ENCODE measurements around the gene GNPTG. TPM values are rescaled to one million over a fixed set of nuclear protein-coding genes. Genes with fewer than 3 reads are reported as not detected.

Gene GNPTG
- total RNA-seq, 4 donors from 2014 or later = 53.7 to 84.0 (median 69.5) TPM

DNA sequence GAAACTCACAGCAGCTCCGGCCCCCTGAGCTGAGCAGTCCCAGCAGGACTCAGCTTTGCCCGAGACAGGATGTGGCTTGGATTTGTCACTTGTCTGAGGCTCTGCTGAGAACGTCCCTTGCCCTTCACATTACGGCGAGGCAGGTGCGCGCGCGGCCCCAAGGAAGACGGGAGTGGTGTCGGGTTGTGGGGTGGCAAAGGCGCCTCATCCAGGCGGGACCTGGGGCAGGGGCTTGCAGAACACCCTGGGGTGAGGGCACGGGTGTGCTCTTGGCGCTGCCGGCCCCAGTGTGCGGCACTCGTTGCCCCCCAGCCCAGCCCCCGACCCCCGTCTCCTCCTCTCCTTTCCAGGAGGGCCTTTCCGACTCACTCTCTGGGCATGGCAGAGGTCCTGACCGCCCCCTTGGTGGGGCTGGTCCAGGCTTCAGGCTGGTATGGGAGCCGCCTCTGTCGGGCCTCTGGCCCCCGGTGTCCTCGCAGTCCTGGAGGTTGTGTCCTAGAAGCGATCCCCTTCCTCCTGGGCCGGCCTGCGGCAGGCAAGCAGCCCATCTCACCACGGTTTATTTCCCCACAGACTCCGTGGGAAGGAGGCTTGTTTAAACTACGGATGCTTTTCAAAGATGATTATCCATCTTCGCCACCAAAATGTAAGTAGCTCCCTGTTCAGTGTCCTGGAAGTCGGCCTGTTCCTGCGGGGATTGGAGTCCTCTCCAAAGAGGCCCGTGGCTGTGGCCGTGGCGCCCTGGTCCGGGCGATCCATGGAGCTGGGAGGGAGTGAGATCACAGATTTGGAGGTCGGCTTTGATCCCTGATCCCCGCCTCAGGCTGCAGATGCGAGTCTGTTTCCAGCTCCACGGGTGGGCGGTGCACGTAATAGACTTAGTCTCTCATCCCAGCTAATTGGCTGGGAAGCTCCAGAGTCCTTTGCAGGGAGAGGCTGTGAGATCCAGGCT, 36.4 kb upstream of the GNPTG start:
- Histone ChIP-seq H3K27ac (no peak overlapping the region), H3K27me3 (no peaks in the 10 kb centered on the region), H3K9me3 (no peaks in the 10 kb centered on the region), H3K4me3 (no peak overlapping the region), H3K4me1 (peaks cover 32% of the 10 kb centered on the region), H3K36me3 (peaks cover 68% of the 10 kb centered on the region)
- WGBS = 64% methylated on average over 5 of the region's 46 CpGs
- TF ChIP-seq, protein P1, sequence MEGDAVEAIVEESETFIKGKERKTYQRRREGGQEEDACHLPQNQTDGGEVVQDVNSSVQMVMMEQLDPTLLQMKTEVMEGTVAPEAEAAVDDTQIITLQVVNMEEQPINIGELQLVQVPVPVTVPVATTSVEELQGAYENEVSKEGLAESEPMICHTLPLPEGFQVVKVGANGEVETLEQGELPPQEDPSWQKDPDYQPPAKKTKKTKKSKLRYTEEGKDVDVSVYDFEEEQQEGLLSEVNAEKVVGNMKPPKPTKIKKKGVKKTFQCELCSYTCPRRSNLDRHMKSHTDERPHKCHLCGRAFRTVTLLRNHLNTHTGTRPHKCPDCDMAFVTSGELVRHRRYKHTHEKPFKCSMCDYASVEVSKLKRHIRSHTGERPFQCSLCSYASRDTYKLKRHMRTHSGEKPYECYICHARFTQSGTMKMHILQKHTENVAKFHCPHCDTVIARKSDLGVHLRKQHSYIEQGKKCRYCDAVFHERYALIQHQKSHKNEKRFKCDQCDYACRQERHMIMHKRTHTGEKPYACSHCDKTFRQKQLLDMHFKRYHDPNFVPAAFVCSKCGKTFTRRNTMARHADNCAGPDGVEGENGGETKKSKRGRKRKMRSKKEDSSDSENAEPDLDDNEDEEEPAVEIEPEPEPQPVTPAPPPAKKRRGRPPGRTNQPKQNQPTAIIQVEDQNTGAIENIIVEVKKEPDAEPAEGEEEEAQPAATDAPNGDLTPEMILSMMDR (IDR thresholded peaks at IDR 0.05) = no peak
- no peak for TF ChIP-seq POLR2A (IDR thresholded peaks at IDR 0.05)
- TF ChIP-seq POLR2AphosphoS5 (IDR thresholded peaks at IDR 0.05) = no peak
- TF ChIP-seq EP300 (IDR thresholded peaks at IDR 0.05) = no peak
- no peak for DNase-seq (ENCODE audit: low spot score in 2 of 2)

DNA sequence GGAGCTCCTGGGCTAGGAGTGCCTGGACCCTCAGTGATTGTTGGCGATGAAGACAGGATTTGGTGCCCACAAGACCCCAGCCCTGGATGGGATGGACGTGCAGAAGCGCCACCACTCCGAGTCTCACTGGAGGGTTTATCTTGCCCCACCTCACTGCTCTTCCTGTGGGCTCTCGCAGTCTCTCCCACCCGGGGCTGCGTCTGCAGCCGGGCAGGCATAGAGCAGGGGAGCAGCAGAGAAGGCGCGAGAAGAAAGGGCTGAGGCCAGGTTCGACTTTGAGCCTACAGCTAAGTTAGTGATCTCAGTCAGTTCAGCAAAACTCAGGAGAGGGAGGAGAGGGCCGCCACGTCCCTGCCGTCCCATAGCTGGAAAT, 35.7 kb upstream of the GNPTG start:
- no peak for DNase-seq (ENCODE audit: low spot score in 2 of 2)
- Histone ChIP-seq H3K4me3 (no peak overlapping the region), H3K27ac (no peak overlapping the region), H3K36me3 (peaks cover 74% of the 10 kb centered on the region), H3K9me3 (no peaks in the 10 kb centered on the region), H3K27me3 (no peaks in the 10 kb centered on the region), H3K4me1 (peaks cover 28% of the 10 kb centered on the region)
- no peak for TF ChIP-seq EP300 (IDR thresholded peaks at IDR 0.05)
- WGBS = 96% methylated on average over 14 of the region's 14 CpGs

DNA sequence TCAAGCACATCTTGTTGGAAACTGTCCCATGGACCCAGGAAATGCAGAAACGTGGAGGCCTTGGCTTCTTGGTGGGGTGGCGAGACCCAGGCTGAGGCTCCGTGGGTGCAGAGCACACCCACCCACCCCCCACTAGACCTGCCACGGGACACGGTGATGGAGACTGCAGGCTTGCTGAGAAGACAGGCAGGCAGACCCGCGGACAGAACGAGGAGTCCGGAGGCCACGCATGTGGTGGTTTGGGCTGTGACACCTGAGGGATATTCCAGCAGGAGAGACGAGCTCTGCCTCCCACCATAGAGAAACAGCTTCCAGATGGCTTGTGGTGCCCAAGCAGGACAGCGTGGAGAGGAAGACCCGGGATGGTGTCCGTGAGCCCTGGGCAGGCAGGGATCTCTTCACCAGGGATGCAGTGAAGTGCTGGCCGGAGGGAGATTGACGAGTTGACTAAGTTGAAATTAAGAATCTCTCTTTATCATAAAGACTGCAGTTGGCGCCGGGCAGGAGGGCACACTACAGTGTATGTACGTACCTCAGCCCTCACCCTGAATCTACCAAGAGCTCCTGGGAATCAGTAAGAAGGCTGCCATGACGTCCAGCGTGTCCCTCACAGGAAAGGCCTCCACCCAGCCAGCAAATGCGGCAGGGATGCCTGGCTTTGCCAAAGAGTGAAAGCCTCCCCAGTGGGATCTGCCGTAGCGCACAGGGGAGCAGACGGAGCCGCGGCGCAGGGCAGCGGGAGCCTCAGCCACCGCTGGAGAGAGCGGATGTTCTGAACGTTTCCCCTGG, 34.1 kb upstream of the GNPTG start:
- WGBS = 89% methylated on average over 22 of the region's 32 CpGs
- Histone ChIP-seq H3K4me1 (peaks cover 12% of the 10 kb centered on the region), H3K27me3 (no peaks in the 10 kb centered on the region), H3K9me3 (no peaks in the 10 kb centered on the region), H3K36me3 (peaks cover 89% of the 10 kb centered on the region), H3K27ac (no peak overlapping the region), H3K4me3 (no peak overlapping the region)
- TF ChIP-seq POLR2AphosphoS5 (IDR thresholded peaks at IDR 0.05) = no peak
- DNase-seq (ENCODE audit: low spot score in 2 of 2) = no peak

DNA sequence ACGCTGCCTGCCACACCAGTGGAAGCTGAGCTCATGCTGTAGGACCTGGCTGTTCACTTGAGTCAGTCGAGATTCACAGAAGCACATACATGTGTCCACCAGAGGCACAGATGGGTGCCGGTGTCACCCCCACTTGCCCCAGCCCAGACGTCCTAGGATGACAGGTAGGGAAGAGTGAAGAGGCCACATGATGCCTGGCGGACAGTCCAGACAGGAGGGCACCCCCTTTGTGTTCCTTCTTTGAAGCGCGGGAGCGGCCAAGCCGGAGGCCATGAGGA, 33.5 kb upstream of the GNPTG start:
- 77% methylated on average over 8 of the region's 9 CpGs for WGBS
- H3K27me3 ChIP-seq = no peaks in the 10 kb centered on the region
- H3K9me3 ChIP-seq = no peaks in the 10 kb centered on the region
- TF ChIP-seq POLR2AphosphoS5 (IDR thresholded peaks at IDR 0.05) = no peak
- TF ChIP-seq POLR2A (IDR thresholded peaks at IDR 0.05) = no peak
- TF ChIP-seq EP300 (IDR thresholded peaks at IDR 0.05) = no peak
- TF ChIP-seq, protein P1 (IDR thresholded peaks at IDR 0.05) = no peak
- peaks cover 94% of the 10 kb centered on the region for H3K36me3 ChIP-seq
- no peak overlapping the region for H3K4me3 ChIP-seq
- H3K4me1 ChIP-seq = peaks cover 7% of the 10 kb centered on the region
- no peak for DNase-seq (ENCODE audit: low spot score in 2 of 2)
- no peak overlapping the region for H3K27ac ChIP-seq

DNA sequence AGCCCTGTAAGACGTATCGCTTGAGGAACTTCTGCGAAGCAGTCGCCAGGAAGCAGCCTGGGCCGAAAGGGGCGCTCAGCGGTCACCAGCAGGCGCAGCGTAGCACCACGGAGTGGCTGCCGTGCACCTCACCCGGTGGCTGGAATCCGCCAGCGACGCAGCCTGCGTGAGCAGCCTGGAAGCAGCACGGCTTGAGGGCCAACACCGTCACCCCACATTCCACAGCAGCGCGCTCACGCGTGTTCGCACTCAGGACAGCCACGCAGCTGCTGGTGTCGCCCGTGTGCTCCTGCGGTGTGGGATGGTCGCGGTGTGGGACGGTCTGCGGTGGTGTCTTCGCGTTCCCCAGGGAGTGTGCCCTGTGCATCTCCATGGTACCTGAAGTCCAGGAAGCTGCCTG, 32.7 kb upstream of the GNPTG start:
- H3K27me3 ChIP-seq = no peaks in the 10 kb centered on the region
- TF ChIP-seq EP300 (IDR thresholded peaks at IDR 0.05) (no peak), POLR2A (IDR thresholded peaks at IDR 0.05) (no peak), POLR2AphosphoS5 (IDR thresholded peaks at IDR 0.05) (no peak)
- TF ChIP-seq, protein P1 (IDR thresholded peaks at IDR 0.05) = no peak
- DNase-seq (ENCODE audit: low spot score in 2 of 2) = no peak
- H3K36me3 ChIP-seq = peaks cover 98% of the 10 kb centered on the region
- no peak overlapping the region for H3K4me3 ChIP-seq
- H3K9me3 ChIP-seq = no peaks in the 10 kb centered on the region
- H3K4me1 ChIP-seq = no peaks in the 10 kb centered on the region
- WGBS = 92% methylated on average over 33 of the region's 33 CpGs
- no peak overlapping the region for H3K27ac ChIP-seq

DNA sequence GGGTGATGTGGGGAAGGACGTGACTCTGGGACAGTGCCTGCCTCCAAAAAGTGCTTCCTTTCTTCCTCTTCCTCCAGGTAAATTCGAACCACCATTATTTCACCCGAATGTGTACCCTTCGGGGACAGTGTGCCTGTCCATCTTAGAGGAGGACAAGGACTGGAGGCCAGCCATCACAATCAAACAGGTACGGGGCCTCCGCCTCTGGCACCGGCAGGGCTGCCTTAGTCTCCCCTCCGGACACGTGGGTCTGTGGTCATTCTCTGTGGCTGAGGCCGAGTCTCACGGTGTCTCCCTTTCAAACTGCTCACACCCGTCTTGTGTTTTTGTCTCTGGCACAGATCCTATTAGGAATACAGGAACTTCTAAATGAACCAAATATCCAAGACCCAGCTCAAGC, 31.6 kb upstream of the GNPTG start:
- Histone ChIP-seq H3K27me3 (no peaks in the 10 kb centered on the region), H3K27ac (no peak overlapping the region), H3K36me3 (peaks cover 98% of the 10 kb centered on the region), H3K9me3 (no peaks in the 10 kb centered on the region), H3K4me1 (no peaks in the 10 kb centered on the region), H3K4me3 (no peak overlapping the region)
- WGBS = 83% methylated on average over 12 of the region's 12 CpGs
- no peak for TF ChIP-seq POLR2AphosphoS5 (IDR thresholded peaks at IDR 0.05)
- TF ChIP-seq, protein P1 (IDR thresholded peaks at IDR 0.05) = no peak
- no peak for TF ChIP-seq POLR2A (IDR thresholded peaks at IDR 0.05)
- TF ChIP-seq EP300 (IDR thresholded peaks at IDR 0.05) = no peak
- DNase-seq (ENCODE audit: low spot score in 2 of 2) = no peak
